UCSD-AML1 (cell line): Measurements from ENCODE around the gene TUBB1.
A peak's percentile ranks its signal among the peaks of the same experiment; 100 is the strongest.
"Not testable (repeated sequence)": the region's sequence is repeated elsewhere in the genome, so short reads cannot be mapped to it uniquely, and the experiment has no call there.

Source experiments
- DNase-seq: peaks from one replicate; lab custom pipeline; 2025; ENCODE audit not compliant: unreplicated experiment; lab: John Stamatoyannopoulos, UW

The TUBB1 gene

GRCh38 chr20:59005523-59006166 is 13.6 kb upstream of the TUBB1 start:
- DNase-seq, result no peak

GRCh38 chr20:59006167-59006863 is 12.9 kb upstream of the TUBB1 start:
- DNase-seq, result no peak

- DNase-seq, result peak; percentile 61
These were observed 12.2 kb upstream of the TUBB1 start, which contains the start of gene CTSZ for GRCh38 chr20:59006864-59007664. Gene CTSZ (minus strand): TSS chr20:59007254. CDS start chr20:59007128, 126 bp downstream.

DNA sequence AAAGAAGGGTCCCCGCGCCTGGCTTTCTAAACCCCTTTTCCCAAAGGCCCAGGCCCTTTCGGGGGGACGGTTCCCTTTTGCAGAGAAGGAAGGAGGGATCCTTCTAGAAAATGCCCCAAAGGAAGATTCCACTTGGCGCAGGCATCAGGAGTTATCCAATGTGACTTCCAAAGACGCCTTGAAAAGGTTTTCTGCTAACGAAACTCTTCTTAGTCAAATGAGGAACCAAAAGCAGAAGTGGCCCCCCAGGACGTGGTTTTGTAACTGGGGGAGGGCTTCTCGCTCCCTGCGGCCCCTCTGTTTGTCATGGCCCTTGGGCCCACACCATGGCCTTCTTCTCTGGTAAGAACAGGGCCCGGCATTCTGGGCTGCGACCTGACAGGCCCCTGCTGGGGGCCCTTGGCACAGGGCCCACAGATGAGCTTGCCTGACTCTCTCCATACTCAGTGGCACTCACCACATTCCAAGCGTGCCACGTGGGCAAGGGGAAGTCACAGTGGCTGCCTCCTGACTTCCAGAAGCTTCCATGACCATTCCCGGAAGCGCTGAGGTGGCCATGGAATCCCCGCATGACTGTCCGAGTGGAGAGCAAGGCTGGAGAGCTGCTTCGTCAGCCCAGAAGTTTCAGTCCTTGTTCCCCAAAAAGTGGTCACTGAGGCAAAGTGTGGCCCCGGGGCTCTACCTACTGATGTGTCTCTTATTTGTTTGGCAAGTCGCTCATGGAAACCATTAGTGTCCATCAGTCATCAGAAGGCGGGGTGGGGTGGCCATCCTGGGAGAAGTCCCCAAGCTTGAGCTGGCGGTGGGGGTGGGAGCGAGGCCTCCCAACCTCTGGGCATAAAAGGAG is 11.3 kb upstream of the TUBB1 start:
- peak; percentile 62 for DNase-seq

DNA sequence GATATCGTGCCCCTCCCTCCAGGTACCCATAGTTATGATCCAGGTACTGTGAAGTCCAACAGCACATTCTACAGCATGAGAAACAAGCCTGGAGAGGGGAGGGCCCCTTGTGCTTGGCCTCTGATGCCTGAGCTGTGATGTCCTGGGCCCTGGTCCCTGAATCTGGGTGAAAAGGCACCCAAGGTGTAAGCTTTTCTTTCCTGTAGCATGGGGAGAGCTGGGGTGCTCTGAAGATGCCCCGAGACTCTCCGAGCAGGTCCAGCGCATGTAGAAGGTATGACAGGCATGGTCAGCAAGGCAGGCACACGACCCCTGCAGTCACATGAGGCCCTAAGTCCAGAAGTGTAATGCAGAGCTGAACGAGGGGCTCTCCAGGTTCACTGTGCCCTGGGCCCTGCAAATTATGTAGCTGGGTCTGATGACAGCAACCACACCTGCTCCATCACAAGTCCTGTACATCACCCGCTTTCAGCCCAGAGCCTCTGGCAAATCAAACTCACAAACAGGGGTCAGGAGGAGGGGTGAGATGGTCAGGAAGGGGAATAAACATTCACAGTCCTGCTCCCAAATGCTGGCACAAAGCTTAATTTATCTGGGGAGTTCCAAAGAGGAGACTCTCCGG is 10.4 kb upstream of the TUBB1 start:
- DNase-seq, result no peak

GRCh38 chr20:59010321-59010994 is 8.8 kb upstream of the TUBB1 start:
- DNase-seq, result no peak

GRCh38 chr20:59010995-59011873 is 8.0 kb upstream of the TUBB1 start:
- DNase-seq, result peak; percentile 61

DNA sequence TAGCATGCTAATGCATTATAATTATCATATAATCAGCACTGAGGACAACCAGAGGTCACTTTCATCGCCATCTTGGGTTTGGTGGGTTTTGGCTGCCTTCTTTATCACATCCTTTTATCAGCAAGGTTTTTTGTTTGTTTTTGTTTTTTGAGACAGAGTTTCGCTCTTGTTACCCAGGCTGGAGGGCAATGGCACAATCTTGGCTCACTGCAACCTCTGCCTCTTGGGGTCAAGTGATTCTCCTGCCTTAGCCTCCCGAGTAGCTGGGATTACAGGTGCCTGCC is 7.4 kb upstream of the TUBB1 start:
- not testable (repeated sequence) for DNase-seq

DNA sequence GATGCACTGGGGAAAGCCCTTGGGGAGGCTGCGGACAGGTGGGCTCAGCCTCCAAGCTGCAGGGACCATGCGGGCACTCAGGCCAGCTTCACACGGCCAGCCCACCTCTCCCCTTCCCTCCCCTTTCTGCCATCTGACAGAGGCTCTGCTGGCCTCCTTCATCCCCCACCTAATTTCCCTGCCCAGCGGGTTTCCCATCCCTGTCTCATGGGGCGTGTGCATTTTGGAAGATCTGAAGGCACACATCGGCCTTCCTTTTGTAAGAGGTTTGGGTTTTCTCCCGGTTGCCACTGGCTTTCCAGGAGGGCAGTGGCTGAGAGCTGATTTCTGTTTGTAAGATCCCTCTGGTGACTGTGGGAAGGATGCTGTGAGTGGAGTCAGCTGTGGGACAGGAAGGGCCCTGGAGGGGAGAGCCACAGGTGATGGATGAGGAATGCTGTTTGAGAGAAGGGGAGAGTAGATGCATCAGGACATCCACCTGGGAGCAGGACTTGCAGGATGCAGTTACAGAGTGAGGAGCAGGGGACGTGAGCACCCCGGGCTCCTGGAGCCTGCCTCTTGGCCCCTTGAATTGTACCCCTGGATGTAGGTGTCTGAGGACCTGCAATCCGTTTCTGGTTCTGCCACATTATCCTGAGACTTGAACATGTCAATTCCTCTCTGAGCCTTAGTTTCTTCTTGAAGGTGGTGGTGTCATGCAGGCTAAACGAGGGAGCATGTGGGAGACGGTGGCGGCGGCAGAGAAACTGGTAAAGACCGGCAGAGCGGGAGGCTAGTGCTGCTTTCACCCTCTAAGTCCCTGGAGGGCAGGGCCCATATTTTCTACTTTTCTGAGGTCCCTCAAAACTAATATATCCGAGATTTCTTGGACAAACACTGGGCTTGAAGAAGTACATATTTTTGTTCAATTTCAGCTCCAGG is 5.9 kb upstream of the TUBB1 start:
- no peak for DNase-seq

- no peak for DNase-seq
These were observed 5.1 kb upstream of the TUBB1 start for GRCh38 chr20:59013959-59014608.

DNA sequence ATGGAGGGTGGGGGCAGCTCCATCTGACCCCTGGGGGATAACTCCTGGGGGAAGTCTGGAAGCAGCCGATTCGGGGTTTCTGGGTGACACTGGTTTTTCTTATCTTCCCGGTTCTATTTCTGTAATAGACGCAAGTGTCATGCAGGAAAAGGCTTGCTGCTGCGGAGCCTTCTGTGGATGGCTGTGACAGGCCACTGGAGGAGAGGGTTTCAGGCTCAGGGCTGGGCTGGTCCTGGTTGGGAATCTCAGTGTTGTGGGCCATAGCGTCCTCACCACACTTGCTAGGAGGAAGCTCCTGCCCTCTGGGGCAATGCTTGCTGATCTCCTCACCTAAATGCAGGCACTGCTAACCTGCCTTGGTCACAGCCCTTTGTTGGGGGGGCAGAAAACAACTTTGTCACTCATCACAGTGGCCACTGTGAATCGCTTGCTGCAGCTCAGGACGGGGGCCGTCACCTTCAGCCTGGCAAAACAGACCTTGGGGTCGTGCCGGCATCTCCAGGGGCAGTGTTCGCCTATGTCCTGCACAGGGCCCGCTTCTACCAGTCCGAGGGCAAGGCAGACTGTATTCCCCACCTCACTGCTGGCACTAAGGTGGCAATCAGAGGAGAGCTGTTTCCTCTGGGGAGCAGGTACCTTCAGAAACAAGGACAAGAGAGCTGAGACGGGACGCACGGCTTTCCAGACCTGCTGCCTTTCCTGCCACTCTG is 4.4 kb upstream of the TUBB1 start:
- peak; percentile 66 for DNase-seq

DNA sequence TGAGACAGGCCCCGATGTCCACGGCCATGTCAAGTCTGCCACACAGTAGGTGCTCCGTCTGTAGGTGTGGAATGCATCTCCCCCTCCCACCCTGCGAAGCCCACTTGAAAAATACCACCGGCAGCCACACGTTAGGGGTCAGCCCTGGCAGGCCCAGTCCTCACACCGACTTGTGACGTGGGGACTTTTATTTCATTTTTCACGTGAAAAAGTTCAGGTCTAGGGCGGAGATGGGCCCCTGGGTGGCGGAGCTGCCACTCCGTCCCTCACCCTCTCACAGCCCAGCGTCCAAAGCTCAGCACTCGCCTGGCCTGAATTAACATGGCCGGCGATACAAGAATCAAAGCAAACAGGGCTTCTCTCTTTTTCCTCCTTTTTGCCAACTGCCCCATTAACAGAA is 3.8 kb upstream of the TUBB1 start:
- no peak for DNase-seq

GRCh38 chr20:59015812-59016711 is 3.2 kb upstream of the TUBB1 start:
- DNase-seq, result no peak

- no peak for DNase-seq
These were observed 2.3 kb upstream of the TUBB1 start for GRCh38 chr20:59016795-59017492.

- DNase-seq, result no peak
These were observed 1.6 kb upstream of the TUBB1 start for GRCh38 chr20:59017493-59018231.
